Neural cell (in vitro differentiated cells): Measurements from ENCODE around the gene SPSB3. TPM values are rescaled to one million over a fixed set of nuclear protein-coding genes. Genes with fewer than 3 reads are reported as not detected.

Source experiments
- H2AFZ ChIP-seq: fragments of 200-600, 300-800 bp; sonication (generic), shearing (Covaris generic); 2 replicates; pipeline ENCODE4 v1.6.0; 2014; ENCODE audit warnings: low read depth, mild to moderate bottlenecking, antibody characterized with exemption, low read length, moderate library complexity
- H3F3A ChIP-seq: fragments of 200-600 bp; shearing (Covaris generic); 2 replicates; pipeline ENCODE4 v1.6.1; 2016; ENCODE audit warnings: mild to moderate bottlenecking, moderate library complexity, mixed read lengths, antibody characterized with exemption, low read length; ENCODE audit not compliant: insufficient read depth, poor library complexity, severe bottlenecking
- H3K27ac ChIP-seq: fragments of 200-600, 300-800 bp; sonication (generic), shearing (Covaris generic); 2 replicates; pipeline ENCODE4 v1.5.1; 2014; ENCODE audit warnings: mild to moderate bottlenecking, low read length, moderate library complexity
- H3K27me3 ChIP-seq: fragments of 300-800, 200-600 bp; sonication (generic), shearing (Covaris generic); 2 replicates; pipeline ENCODE4 v1.6.0; 2014; ENCODE audit warnings: mild to moderate bottlenecking, low read depth, low read length, moderate library complexity; ENCODE audit not compliant: insufficient read depth
- H3K36me3 ChIP-seq: fragments of 300-800, 200-600 bp; sonication (generic), shearing (Covaris generic); 2 replicates; pipeline ENCODE4 v1.5.1; 2014; ENCODE audit warnings: mild to moderate bottlenecking, antibody characterized with exemption, low read length, moderate library complexity; ENCODE audit not compliant: insufficient read depth
- H3K4me2 ChIP-seq: fragments of 300-800, 200-600 bp; sonication (generic), shearing (Covaris generic); 2 replicates; pipeline ENCODE4 v1.6.0; 2014; ENCODE audit warnings: mild to moderate bottlenecking, low read length
- H3K4me3 ChIP-seq: fragments of 300-800, 200-600 bp; sonication (generic), shearing (Covaris generic); 2 replicates; pipeline ENCODE4 v1.5.1; 2014; ENCODE audit warnings: mild to moderate bottlenecking, low read length, moderate library complexity
- H3K79me2 ChIP-seq: fragments of 200-600 bp; shearing (Covaris generic); replicated peaks from 2 replicates; pipeline ENCODE4 v1.6.0; 2014; ENCODE audit warnings: mild to moderate bottlenecking, low read length, moderate library complexity; ENCODE audit not compliant: insufficient read depth
- H3K9ac ChIP-seq: fragments of 300-800, 200-600 bp; sonication (generic), shearing (Covaris generic); 2 replicates; pipeline ENCODE4 v1.6.1; 2016; ENCODE audit warnings: mild to moderate bottlenecking, low read length, mixed read lengths
- H3K9me2 ChIP-seq: fragments of 200-600 bp; shearing (Covaris generic); 2 replicates; pipeline ENCODE4 v1.6.1; 2016; ENCODE audit warnings: mild to moderate bottlenecking, low read length, mixed read lengths; ENCODE audit not compliant: insufficient read depth
- H3K9me3 ChIP-seq: fragments of 200-600, 300-800 bp; sonication (generic), shearing (Covaris generic); 2 replicates; pipeline ENCODE4 v1.6.1; 2016; ENCODE audit warnings: mild to moderate bottlenecking, mixed run types, low read length, moderate library complexity, mixed read lengths
- H4K20me1 ChIP-seq: fragments of 200-600 bp; shearing (Covaris generic); 2 replicates; pipeline ENCODE4 v1.6.1; 2016; ENCODE audit warnings: mild to moderate bottlenecking, mixed run types; ENCODE audit not compliant: insufficient read depth
- CTCF ChIP-seq: fragments of 450-650 bp; IDR thresholded peaks from 2 replicates; pipeline ENCODE4 v1.5.1; 2014; ENCODE audit warnings: antibody characterized with exemption, mild to moderate bottlenecking, moderate library complexity; ENCODE audit not compliant: poor library complexity, severe bottlenecking
- EP300 ChIP-seq: fragments of 450-650 bp; conservative IDR thresholded peaks from 2 replicates; pipeline ENCODE4 v1.6.1; 2014; ENCODE audit warnings: antibody characterized with exemption, mild to moderate bottlenecking, moderate library complexity; ENCODE audit not compliant: poor library complexity, severe bottlenecking
- EZH2 ChIP-seq: fragments of 200-600, 300-800 bp; shearing (Covaris generic), sonication (generic); IDR thresholded peaks from 2 replicates; pipeline ENCODE4 v1.6.1; 2014; ENCODE audit warnings: antibody characterized with exemption, low read length, borderline replicate concordance, mild to moderate bottlenecking; ENCODE audit not compliant: insufficient read depth, poor library complexity, severe bottlenecking
- MXI1 ChIP-seq: fragments of 450-650 bp; conservative IDR thresholded peaks from 2 replicates; pipeline ENCODE4 v1.6.1; 2014; ENCODE audit warnings: antibody characterized with exemption, mild to moderate bottlenecking; ENCODE audit not compliant: poor library complexity, severe bottlenecking
- POLR2AphosphoS5 ChIP-seq: IDR thresholded peaks from 2 replicates; pipeline ENCODE4 v1.6.1; 2012
- RAD21 ChIP-seq: fragments of 450-650 bp; conservative IDR thresholded peaks from 2 replicates; pipeline ENCODE4 v1.6.1; 2014; ENCODE audit warnings: antibody characterized with exemption, mild to moderate bottlenecking, moderate library complexity
- REST ChIP-seq: IDR thresholded peaks from 2 replicates; pipeline ENCODE4 v1.6.1; 2012; ENCODE audit warnings: borderline replicate concordance
- SMC3 ChIP-seq: fragments of 450-650 bp; conservative IDR thresholded peaks from 2 replicates; pipeline ENCODE4 v1.6.1; 2014; ENCODE audit warnings: antibody characterized with exemption, mild to moderate bottlenecking, moderate library complexity; ENCODE audit not compliant: poor library complexity
- TAF1 ChIP-seq: IDR thresholded peaks from 2 replicates; pipeline ENCODE4 v1.6.1; 2012; ENCODE audit warnings: low read depth
- polyA plus RNA-seq: library from polyadenylated mRNA; depleted of rRNA; stranded (reverse); fragments of >200 nt; gene quantifications from 2 replicates; pipeline ENCODE4 v1.2.3, GENCODE V29; 2014

SPSB3 gene
- polyA plus RNA-seq, 1 donor from 2014 or later, result 315 TPM

GRCh38 chr16:1763521-1764511, 18.6 kb downstream of the SPSB3 start:
- Histone ChIP-seq H3K27me3 (no peaks in the 10 kb centered on the region), H3K4me3 (no peak overlapping the region), H3K9ac (no peak overlapping the region), H3K4me2 (no peak overlapping the region), H3K9me3 (no peaks in the 10 kb centered on the region), H2AFZ (no peak overlapping the region), H3K9me2 (no peaks in the 10 kb centered on the region), H3K27ac (no peak overlapping the region), H4K20me1 (no peaks in the 10 kb centered on the region), H3K79me2 (no peaks in the 10 kb centered on the region), H3K36me3 (no peaks in the 10 kb centered on the region), H3F3A (no peaks in the 10 kb centered on the region)
- TF ChIP-seq RAD21 (peak; percentile 38), CTCF (peak; percentile 57), EP300 (no peak)

GRCh38 chr16:1762879-1763520, 19.4 kb downstream of the SPSB3 start:
- no peak for TF ChIP-seq REST
- TF ChIP-seq EP300, result no peak
- no peak for TF ChIP-seq EZH2
- TF ChIP-seq POLR2AphosphoS5, result no peak
- TF ChIP-seq CTCF, result no peak
- TF ChIP-seq MXI1, result no peak
- no peak for TF ChIP-seq SMC3
- TF ChIP-seq RAD21, result no peak
- no peak for TF ChIP-seq TAF1
- no peak overlapping the region for H2AFZ ChIP-seq
- H3K27me3 ChIP-seq, result no peaks in the 10 kb centered on the region
- H3K9me3 ChIP-seq, result no peaks in the 10 kb centered on the region
- no peaks in the 10 kb centered on the region for H3K79me2 ChIP-seq
- H3K4me2 ChIP-seq, result no peak overlapping the region
- no peak overlapping the region for H3K4me3 ChIP-seq
- no peak overlapping the region for H3K27ac ChIP-seq
- H4K20me1 ChIP-seq, result no peaks in the 10 kb centered on the region
- H3F3A ChIP-seq, result no peaks in the 10 kb centered on the region
- H3K36me3 ChIP-seq, result no peaks in the 10 kb centered on the region
- no peak overlapping the region for H3K9ac ChIP-seq
- no peaks in the 10 kb centered on the region for H3K9me2 ChIP-seq
